HG02642 (cell line): ENCODE data around the gene CA10.

ENCODE experiments used
- ATAC-seq: cut with Tn5 transposase; IDR thresholded peaks from one replicate; pipeline ENCODE4 v1.9.1; 2021; ENCODE audit warnings: mild to moderate bottlenecking; ENCODE audit not compliant: unreplicated experiment, poor library complexity

CA10 gene

GRCh38 chr17:51739245-51739886, 419.1 kb downstream of the CA10 start:
- no peak for ATAC-seq

GRCh38 chr17:51736356-51736755, 422.2 kb downstream of the CA10 start:
- no peak for ATAC-seq

DNA sequence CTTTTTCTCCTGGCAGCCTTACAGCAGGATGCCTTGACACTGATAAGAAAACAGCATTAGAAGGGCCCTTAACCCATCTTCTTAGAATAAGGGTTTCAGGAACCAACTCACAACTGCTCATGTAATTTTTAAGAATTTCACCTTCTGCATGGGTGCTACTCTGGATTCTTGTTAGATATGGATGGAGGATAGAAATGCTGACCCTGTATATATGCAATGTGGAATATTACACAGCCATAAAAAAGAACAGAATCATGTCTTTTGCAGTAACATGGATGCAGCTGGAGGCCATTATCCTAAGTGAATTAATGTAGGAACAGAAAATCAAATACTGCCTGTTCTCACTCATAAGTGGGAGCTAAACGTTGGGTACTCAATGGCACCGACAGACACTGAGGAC, 423.5 kb downstream of the CA10 start:
- ATAC-seq = no peak

GRCh38 chr17:51734462-51734861, 424.1 kb downstream of the CA10 start:
- no peak for ATAC-seq

GRCh38 chr17:51733166-51733565, 425.3 kb downstream of the CA10 start:
- ATAC-seq = no peak

DNA sequence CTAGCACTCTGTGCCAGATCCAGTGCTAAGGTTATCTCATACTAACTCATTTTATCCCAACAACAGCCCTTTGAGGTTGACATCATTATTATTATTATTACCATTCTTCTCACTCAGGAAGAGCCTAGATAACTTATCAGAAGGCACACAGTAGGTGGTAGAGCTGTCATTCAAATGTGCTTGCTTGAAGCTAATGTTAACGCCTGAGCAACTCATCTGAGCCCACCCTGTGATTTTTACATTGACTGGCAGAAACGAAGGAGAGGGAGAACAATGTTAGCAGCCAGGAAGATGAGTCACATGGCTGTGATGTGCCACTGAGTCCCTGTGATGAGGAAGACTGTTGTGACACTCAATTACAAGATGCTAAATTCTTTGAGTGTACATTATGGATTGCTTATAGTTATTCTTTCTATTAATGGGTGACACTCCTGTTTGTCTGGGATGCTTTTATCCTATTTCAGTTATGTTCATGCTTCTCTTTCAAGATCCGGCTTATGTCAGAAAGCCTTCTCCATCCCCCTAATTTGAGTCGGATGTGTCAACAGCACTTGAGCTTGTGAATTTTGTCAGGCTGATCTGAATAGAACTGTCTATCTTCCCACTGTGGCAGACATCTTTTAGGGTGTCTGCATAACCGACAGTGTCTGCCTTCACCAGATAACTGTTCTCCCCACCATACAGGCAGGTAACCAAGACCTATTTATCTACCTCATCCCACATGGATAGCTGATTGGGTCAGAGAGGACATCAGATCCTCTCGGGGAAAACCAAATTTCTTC, 426.4 kb downstream of the CA10 start:
- no peak for ATAC-seq

- no peak for ATAC-seq
Measured at GRCh38 chr17:51730303-51731050, 428.0 kb downstream of the CA10 start.

DNA sequence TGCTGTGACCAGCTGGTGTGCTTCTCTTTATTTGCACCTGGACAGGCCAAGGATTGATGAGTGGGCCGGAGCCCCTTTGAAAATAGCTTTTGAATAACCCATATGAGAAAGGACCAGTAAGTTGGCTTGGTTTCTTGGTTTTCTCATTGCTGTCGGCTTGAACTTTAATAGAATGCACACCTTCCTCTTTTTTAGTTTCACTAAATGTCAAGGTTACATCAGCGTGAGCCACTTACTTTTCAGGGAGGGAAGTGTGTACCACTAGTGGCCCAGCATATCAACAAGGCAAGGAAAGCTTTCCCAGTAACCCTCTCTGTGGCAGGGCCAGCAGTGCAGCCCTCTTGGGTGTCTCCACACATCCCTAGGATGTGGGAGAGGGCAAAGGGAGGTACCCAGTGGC, 433.3 kb downstream of the CA10 start:
- no peak for ATAC-seq

GRCh38 chr17:51724043-51724580, 434.4 kb downstream of the CA10 start:
- no peak for ATAC-seq

GRCh38 chr17:51722994-51723393, 435.5 kb downstream of the CA10 start:
- ATAC-seq = no peak

DNA sequence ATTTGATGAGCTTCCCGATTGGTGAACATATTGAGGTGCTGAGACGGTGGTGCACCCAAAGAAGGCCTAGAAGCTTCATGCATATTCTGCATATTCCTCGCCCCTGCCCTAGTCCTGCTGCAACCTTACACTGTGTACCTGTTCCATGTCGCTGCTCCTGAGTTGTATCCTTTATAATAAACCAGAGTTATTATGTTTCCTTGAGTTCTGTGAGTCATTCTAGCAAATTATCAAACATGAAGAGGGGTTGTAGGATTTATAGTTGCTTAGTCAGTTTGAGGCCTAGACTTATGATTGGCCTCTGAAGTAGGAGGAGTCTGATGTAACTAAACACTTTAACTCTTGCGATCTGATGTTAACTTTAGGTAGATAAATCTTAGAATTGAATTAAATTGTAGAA, 436.8 kb downstream of the CA10 start:
- no peak for ATAC-seq

DNA sequence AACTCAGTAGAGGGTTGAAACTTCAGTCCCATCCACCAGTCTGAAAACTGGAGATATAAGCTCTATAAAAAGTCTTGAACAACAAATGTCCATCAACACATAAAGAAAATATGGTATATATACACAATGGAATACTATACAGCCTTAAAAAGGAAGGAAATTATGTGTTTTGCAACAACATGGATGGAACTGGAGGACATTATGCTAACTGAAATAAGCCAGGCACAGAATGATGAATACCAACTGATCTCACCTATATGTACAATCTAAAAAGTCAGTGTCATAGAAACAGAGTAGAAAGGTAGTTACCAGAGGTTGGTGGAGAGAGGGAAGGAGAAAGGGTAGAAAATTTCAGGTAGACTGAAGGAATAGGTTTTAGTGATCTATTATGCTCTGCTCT, 438.1 kb downstream of the CA10 start:
- no peak for ATAC-seq

GRCh38 chr17:51718983-51719382, 439.5 kb downstream of the CA10 start:
- no peak for ATAC-seq

- ATAC-seq = no peak
Measured at GRCh38 chr17:51711581-51711980, 446.9 kb downstream of the CA10 start.

GRCh38 chr17:51710634-51710979, 447.9 kb downstream of the CA10 start:
- no peak for ATAC-seq

- ATAC-seq = no peak
Measured at GRCh38 chr17:51709694-51710633, 448.6 kb downstream of the CA10 start.

DNA sequence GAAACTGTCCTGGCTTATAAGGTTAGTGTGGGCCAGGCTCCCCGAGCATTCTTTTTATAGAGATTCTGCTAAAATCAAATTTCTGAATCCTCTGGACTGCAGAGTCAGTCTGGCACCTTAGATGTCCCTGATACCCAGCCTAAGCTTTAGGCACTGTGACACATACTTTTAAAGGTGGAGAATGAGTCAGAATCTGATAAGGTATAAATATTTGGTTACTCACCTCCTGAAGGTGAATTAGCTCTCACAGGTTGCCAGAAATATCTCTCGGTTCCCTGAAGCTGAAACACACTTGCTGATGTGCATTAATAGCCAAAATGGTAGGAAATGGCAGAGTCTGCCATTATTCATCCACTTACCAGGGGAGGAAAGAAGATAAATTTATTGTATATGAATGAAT, 451.3 kb downstream of the CA10 start:
- no peak for ATAC-seq

DNA sequence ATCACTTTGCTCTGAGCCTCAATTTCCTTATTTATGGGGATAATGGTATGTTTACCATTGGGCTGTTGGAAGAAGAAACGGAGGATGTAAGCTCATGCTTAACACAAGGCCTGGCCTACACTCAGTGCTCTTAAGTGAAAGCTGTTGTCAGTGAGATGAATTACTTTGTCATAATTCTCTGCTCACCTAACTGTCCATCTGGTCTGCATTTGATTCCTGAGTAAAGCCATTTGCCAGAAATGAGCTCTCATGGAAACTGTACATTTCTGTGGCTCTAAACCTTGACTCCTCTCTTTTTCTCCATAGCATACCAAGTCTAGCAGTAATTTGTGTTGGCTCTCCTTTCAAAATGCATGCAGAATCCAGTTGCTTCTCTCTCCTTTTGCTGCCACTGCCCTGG, 452.4 kb downstream of the CA10 start:
- no peak for ATAC-seq

GRCh38 chr17:51703361-51704341, 454.9 kb downstream of the CA10 start:
- ATAC-seq = no peak
